ENCODE results near the gene KLHL17. TPM values are rescaled to one million over a fixed set of nuclear protein-coding genes. Genes with fewer than 3 reads are reported as not detected.

KLHL17 gene
- total and polyA plus RNA-seq, 9 of the 15 experiments (the other 6 are each of a cell fraction or from before 2014, with no cell fraction given): 0.14 to 84.8 (median 13.0) TPM

GRCh38 chr1:917466-918091 lies 42.8 kb upstream of the KLHL17 start:
- Histone ChIP-seq H3K36me3 (ENCODE audit: control insufficient read depth, insufficient read depth, low read length) (no peaks in the 10 kb centered on the region), H3K9me1 (ENCODE audit: control insufficient read depth, insufficient read depth, low read length) (no peaks in the 10 kb centered on the region), H4K20me1 (replicated peaks; ENCODE audit: control insufficient read depth, insufficient read depth, low read length) (peaks cover 41% of the 10 kb centered on the region), H3K4me1 (replicated peaks in 1 of 2; ENCODE audit: control insufficient read depth in 2 of 2, insufficient read depth in 2 of 2, low read length in 2 of 2) (peaks cover 15 to 87% of the 10 kb centered on the region in 2 experiments), H3K27ac (ENCODE audit: extremely low read depth, low read depth, low read length) (no peak overlapping the region), H2AFZ (ENCODE audit: low read depth, low read length) (no peak overlapping the region), H3K4me3 (no peak overlapping the region), H3K27me3 (ENCODE audit: control insufficient read depth in 2 of 2, insufficient read depth in 2 of 2, low read length in 2 of 2) (peaks cover 33 to 77% of the 10 kb centered on the region in 2 experiments; a peak in 4 of 5 replicates), H3K9me3 (replicated peaks; ENCODE audit: control insufficient read depth, insufficient read depth, low read depth, low read length) (no peaks in the 10 kb centered on the region), H3K79me2 (ENCODE audit: control insufficient read depth, insufficient read depth, low read length) (no peaks in the 10 kb centered on the region), H3K9ac (ENCODE audit: insufficient read depth in 1 of 2, low read depth in 2 of 2, low read length in 2 of 2) (peak overlapping the region in 1 of 2 experiments; percentile 54; a peak in 1 of 4 replicates), H3K4me2 (ENCODE audit: insufficient read depth, low read length) (no peak overlapping the region)
- FAIRE-seq (no peak), ATAC-seq (no peak), DNase-seq (ENCODE audit: extremely low read depth in 1 of 4, low spot score in 3 of 4) (no peak)
- no TSS peak for BruUV-seq (replicated peaks)
- ChIA-PET CTCF (ENCODE audit: low intra/inter-chr PET ratio) (no interaction called here), POLR2A (interaction anchor here (0.8 to 1.6 kb wide), 3 partner anchors 9 to 49 kb away, joined by 3 to 4 read pairs (median 3); no protein-coding TSS in a partner anchor)
- 16% methylated on average over 22 of the region's 22 CpGs for WGBS (ENCODE audit: insufficient coverage, low coverage, missing lambda C conversion rate)
- in situ Hi-C loops (cut with MboI): no loop called here
- intact Hi-C loops (cut with micrococcal nuclease): no loop called here
- TF ChIP-seq NCOA2 (IDR thresholded peaks at IDR 0.05; ENCODE audit: partially characterized antibody in 2 of 2): no peak
- TF ChIP-seq PHF21A (IDR thresholded peaks at IDR 0.05; ENCODE audit: borderline replicate concordance, low read depth): no peak
- TF ChIP-seq MCM2 (IDR thresholded peaks at IDR 0.05; ENCODE audit: low read depth): no peak
- no peak for TF ChIP-seq RBM34 (IDR thresholded peaks at IDR 0.05; ENCODE audit: borderline replicate concordance, insufficient read depth, low read length)
- no peak for TF ChIP-seq SP2 (IDR thresholded peaks at IDR 0.05; ENCODE audit: extremely low read depth, low read depth, low read length, poor library complexity, severe bottlenecking)
- no peak for TF ChIP-seq TAL1 (IDR thresholded peaks at IDR 0.05)
- TF ChIP-seq, protein P1, sequence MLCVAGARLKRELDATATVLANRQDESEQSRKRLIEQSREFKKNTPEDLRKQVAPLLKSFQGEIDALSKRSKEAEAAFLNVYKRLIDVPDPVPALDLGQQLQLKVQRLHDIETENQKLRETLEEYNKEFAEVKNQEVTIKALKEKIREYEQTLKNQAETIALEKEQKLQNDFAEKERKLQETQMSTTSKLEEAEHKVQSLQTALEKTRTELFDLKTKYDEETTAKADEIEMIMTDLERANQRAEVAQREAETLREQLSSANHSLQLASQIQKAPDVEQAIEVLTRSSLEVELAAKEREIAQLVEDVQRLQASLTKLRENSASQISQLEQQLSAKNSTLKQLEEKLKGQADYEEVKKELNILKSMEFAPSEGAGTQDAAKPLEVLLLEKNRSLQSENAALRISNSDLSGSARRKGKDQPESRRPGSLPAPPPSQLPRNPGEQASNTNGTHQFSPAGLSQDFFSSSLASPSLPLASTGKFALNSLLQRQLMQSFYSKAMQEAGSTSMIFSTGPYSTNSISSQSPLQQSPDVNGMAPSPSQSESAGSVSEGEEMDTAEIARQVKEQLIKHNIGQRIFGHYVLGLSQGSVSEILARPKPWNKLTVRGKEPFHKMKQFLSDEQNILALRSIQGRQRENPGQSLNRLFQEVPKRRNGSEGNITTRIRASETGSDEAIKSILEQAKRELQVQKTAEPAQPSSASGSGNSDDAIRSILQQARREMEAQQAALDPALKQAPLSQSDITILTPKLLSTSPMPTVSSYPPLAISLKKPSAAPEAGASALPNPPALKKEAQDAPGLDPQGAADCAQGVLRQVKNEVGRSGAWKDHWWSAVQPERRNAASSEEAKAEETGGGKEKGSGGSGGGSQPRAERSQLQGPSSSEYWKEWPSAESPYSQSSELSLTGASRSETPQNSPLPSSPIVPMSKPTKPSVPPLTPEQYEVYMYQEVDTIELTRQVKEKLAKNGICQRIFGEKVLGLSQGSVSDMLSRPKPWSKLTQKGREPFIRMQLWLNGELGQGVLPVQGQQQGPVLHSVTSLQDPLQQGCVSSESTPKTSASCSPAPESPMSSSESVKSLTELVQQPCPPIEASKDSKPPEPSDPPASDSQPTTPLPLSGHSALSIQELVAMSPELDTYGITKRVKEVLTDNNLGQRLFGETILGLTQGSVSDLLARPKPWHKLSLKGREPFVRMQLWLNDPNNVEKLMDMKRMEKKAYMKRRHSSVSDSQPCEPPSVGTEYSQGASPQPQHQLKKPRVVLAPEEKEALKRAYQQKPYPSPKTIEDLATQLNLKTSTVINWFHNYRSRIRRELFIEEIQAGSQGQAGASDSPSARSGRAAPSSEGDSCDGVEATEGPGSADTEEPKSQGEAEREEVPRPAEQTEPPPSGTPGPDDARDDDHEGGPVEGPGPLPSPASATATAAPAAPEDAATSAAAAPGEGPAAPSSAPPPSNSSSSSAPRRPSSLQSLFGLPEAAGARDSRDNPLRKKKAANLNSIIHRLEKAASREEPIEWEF (CRISPR knock-in tag; IDR thresholded peaks at IDR 0.05): no peak
- no peak for TF ChIP-seq TCF15 (CRISPR knock-in tag; IDR thresholded peaks at IDR 0.05)
- TF ChIP-seq, protein P2, sequence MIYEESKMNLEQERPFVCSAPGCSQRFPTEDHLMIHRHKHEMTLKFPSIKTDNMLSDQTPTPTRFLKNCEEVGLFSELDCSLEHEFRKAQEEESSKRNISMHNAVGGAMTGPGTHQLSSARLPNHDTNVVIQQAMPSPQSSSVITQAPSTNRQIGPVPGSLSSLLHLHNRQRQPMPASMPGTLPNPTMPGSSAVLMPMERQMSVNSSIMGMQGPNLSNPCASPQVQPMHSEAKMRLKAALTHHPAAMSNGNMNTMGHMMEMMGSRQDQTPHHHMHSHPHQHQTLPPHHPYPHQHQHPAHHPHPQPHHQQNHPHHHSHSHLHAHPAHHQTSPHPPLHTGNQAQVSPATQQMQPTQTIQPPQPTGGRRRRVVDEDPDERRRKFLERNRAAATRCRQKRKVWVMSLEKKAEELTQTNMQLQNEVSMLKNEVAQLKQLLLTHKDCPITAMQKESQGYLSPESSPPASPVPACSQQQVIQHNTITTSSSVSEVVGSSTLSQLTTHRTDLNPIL (CRISPR knock-in tag; IDR thresholded peaks at IDR 0.05): no peak
- TF ChIP-seq, protein P3, sequence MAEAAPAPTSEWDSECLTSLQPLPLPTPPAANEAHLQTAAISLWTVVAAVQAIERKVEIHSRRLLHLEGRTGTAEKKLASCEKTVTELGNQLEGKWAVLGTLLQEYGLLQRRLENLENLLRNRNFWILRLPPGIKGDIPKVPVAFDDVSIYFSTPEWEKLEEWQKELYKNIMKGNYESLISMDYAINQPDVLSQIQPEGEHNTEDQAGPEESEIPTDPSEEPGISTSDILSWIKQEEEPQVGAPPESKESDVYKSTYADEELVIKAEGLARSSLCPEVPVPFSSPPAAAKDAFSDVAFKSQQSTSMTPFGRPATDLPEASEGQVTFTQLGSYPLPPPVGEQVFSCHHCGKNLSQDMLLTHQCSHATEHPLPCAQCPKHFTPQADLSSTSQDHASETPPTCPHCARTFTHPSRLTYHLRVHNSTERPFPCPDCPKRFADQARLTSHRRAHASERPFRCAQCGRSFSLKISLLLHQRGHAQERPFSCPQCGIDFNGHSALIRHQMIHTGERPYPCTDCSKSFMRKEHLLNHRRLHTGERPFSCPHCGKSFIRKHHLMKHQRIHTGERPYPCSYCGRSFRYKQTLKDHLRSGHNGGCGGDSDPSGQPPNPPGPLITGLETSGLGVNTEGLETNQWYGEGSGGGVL (CRISPR knock-in tag; IDR thresholded peaks at IDR 0.05): no peak
- TF ChIP-seq KHSRP (IDR thresholded peaks at IDR 0.05): no peak
- TF ChIP-seq PHF20 (IDR thresholded peaks at IDR 0.05; ENCODE audit: partially characterized antibody): no peak
